HCT116 (cell line): ENCODE results near the gene B4GALT3.

Experiments
- ATF3 ChIP-seq: IDR thresholded peaks from 2 replicates; pipeline ENCODE4 v1.6.1; 2012
- CTCF ChIP-seq, 3 experiments: fragments of 200-600 bp in 1 of 3; sonication (generic) in 1 of 3; IDR thresholded peaks in 2 of 3; conservative IDR thresholded peaks in 1 of 3; 2 replicates each; pipeline ENCODE4 v1.5.1; 2012 to 2017; ENCODE audit warnings: low read depth in 2 of 3, low read length in 2 of 3, antibody characterized with exemption in 1 of 3, borderline replicate concordance in 1 of 3, control low read depth in 1 of 3, mild to moderate bottlenecking in 1 of 3, mixed read lengths in 1 of 3, mixed run types in 1 of 3, moderate library complexity in 1 of 3; ENCODE audit not compliant: insufficient read depth in 1 of 3
- EGR1 ChIP-seq: IDR thresholded peaks from 2 replicates; pipeline ENCODE4 v1.6.1; 2012; ENCODE audit warnings: low read depth
- ELF1 ChIP-seq: IDR thresholded peaks from 2 replicates; pipeline ENCODE4 v1.6.1; 2012; ENCODE audit warnings: low read depth, borderline replicate concordance
- EZH2 ChIP-seq: fragments of 200-600 bp; sonication (generic); IDR thresholded peaks from 2 replicates; pipeline ENCODE4 v1.6.1; 2017; ENCODE audit warnings: antibody characterized with exemption, mixed run types
- EZH2phosphoT487 ChIP-seq: fragments of 200-600 bp; IDR thresholded peaks from 2 replicates; pipeline ENCODE4 v1.6.1; 2018; ENCODE audit warnings: antibody characterized with exemption, borderline replicate concordance
- JUND ChIP-seq: IDR thresholded peaks from 2 replicates; pipeline ENCODE4 v1.6.1; 2012
- POLR2A ChIP-seq: IDR thresholded peaks from 2 replicates; pipeline ENCODE4 v1.7.0; 2011; ENCODE audit warnings: borderline replicate concordance; ENCODE audit not compliant: insufficient read depth, insufficient read length; ENCODE audit errors: extremely low read depth
- POLR2AphosphoS5 ChIP-seq: IDR thresholded peaks from 2 replicates; pipeline ENCODE4 v1.6.1; 2011; ENCODE audit warnings: mild to moderate bottlenecking, low read depth, low read length, moderate library complexity
- RAD21 ChIP-seq: IDR thresholded peaks from 2 replicates; pipeline ENCODE4 v1.6.1; 2012; ENCODE audit warnings: low read depth, mild to moderate bottlenecking
- REST ChIP-seq: IDR thresholded peaks from 2 replicates; pipeline ENCODE4 v1.6.1; 2012; ENCODE audit warnings: low read depth
- TCF7L2 ChIP-seq: IDR thresholded peaks from 2 replicates; pipeline ENCODE4 v1.7.0; 2011; ENCODE audit warnings: borderline replicate concordance, inconsistent platforms; ENCODE audit not compliant: insufficient read depth, insufficient read length; ENCODE audit errors: extremely low read depth
- YY1 ChIP-seq: IDR thresholded peaks from 2 replicates; pipeline ENCODE4 v1.6.1; 2011; ENCODE audit warnings: low read length, low read depth, moderate library complexity, mild to moderate bottlenecking; ENCODE audit not compliant: insufficient replicate concordance; ENCODE audit errors: extremely low read depth
- ZBTB33 ChIP-seq: IDR thresholded peaks from 2 replicates; pipeline ENCODE4 v1.6.1; 2011; ENCODE audit warnings: mild to moderate bottlenecking, low read length, moderate library complexity; ENCODE audit not compliant: insufficient replicate concordance; ENCODE audit errors: extremely low read depth

GRCh38 chr1:161128591-161129420 is 48.5 kb downstream of the B4GALT3 start:
- TF ChIP-seq CTCF (IDR thresholded peaks at IDR 0.05 in 2 of 3, conservative IDR thresholded peaks at IDR 0.05 in 1 of 3; ENCODE audit: borderline replicate concordance in 1 of 3, insufficient read depth in 1 of 3, low read depth in 2 of 3, low read length in 2 of 3) = no peak
- TF ChIP-seq EGR1 = no peak
- no peak for TF ChIP-seq ATF3
- no peak for TF ChIP-seq EZH2phosphoT487
- no peak for TF ChIP-seq JUND
- no peak for TF ChIP-seq REST
- no peak for TF ChIP-seq POLR2A
- TF ChIP-seq RAD21 = no peak
- no peak for TF ChIP-seq POLR2AphosphoS5
- no peak for TF ChIP-seq EZH2
- TF ChIP-seq ELF1 = no peak
- TF ChIP-seq TCF7L2 = no peak
- TF ChIP-seq ZBTB33 = no peak
- TF ChIP-seq YY1 = no peak
